Measurements from ENCODE around the gene UCK2. TPM values are rescaled to one million over a fixed set of nuclear protein-coding genes. Genes with fewer than 3 reads are reported as not detected.

Gene UCK2
- total RNA-seq, 1 donor from 2014 or later: 77.9 TPM

Other genes with a start within 250 kb of the UCK2 start
- gene MGST3, start 196.4 kb upstream of the UCK2 start, total RNA-seq: 162 TPM
- gene ALDH9A1, start 129.1 kb upstream of the UCK2 start, total RNA-seq: 63.6 TPM
- 55.4 TPM for gene TMCO1, start 58.7 kb upstream of the UCK2 start, total RNA-seq

Data from frontal cortex (tissue), 1 donor.